Brain microvascular endothelial cell (primary cell): ENCODE results near the gene SLC9A6.
A peak's percentile ranks its signal among the peaks of the same experiment; 100 is the strongest.

Source experiments
- DNase-seq: peaks from one replicate; pipeline ENCODE4 v3.0.0-alpha.2; 2020
- H3K27ac ChIP-seq: fragments of 250-450 bp; sonication (Bioruptor Pico); 2 replicates; pipeline ENCODE4 v1.5.1; 2020; ENCODE audit warnings: mild to moderate bottlenecking, moderate library complexity
- H3K27me3 ChIP-seq: fragments of 250-450 bp; sonication (Bioruptor Pico); replicated peaks from 2 replicates; pipeline ENCODE4 v1.5.1; 2020; ENCODE audit warnings: mild to moderate bottlenecking
- H3K36me3 ChIP-seq: fragments of 250-450 bp; sonication (Bioruptor Pico); replicated peaks from 2 replicates; pipeline ENCODE4 v1.5.1; 2020; ENCODE audit warnings: mild to moderate bottlenecking
- H3K4me3 ChIP-seq: 2 replicates; pipeline ENCODE4 v1.5.1; 2011; ENCODE audit warnings: low read depth, mild to moderate bottlenecking, control low read depth, low read length, moderate library complexity
- in situ Hi-C: cut with HindIII; loops from 2 replicates; pipeline ENCODE4 v1.10.0; 2017; ENCODE audit warnings: low sequenced_read_pairs, low pct_ligation_motif_present
- TF ChIP-seq, protein P1 (sequence below): IDR thresholded peaks from 2 replicates; pipeline ENCODE4 v1.5.1; 2011; ENCODE audit warnings: low read depth, mild to moderate bottlenecking, moderate library complexity, low read length, control low read depth, inconsistent platforms; ENCODE audit errors: missing control alignments

The SLC9A6 gene

GRCh38 chrX:135974279-135974856 lies 10.9 kb upstream of the SLC9A6 start:
- in situ Hi-C loops = no loop called here
- no peak for DNase-seq
- TF ChIP-seq, protein P1, sequence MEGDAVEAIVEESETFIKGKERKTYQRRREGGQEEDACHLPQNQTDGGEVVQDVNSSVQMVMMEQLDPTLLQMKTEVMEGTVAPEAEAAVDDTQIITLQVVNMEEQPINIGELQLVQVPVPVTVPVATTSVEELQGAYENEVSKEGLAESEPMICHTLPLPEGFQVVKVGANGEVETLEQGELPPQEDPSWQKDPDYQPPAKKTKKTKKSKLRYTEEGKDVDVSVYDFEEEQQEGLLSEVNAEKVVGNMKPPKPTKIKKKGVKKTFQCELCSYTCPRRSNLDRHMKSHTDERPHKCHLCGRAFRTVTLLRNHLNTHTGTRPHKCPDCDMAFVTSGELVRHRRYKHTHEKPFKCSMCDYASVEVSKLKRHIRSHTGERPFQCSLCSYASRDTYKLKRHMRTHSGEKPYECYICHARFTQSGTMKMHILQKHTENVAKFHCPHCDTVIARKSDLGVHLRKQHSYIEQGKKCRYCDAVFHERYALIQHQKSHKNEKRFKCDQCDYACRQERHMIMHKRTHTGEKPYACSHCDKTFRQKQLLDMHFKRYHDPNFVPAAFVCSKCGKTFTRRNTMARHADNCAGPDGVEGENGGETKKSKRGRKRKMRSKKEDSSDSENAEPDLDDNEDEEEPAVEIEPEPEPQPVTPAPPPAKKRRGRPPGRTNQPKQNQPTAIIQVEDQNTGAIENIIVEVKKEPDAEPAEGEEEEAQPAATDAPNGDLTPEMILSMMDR = no peak
- no peaks in the 10 kb centered on the region for H3K36me3 ChIP-seq
- H3K4me3 ChIP-seq = peak overlapping the region; percentile 23
- no peak overlapping the region for H3K27ac ChIP-seq
- no peaks in the 10 kb centered on the region for H3K27me3 ChIP-seq

DNA sequence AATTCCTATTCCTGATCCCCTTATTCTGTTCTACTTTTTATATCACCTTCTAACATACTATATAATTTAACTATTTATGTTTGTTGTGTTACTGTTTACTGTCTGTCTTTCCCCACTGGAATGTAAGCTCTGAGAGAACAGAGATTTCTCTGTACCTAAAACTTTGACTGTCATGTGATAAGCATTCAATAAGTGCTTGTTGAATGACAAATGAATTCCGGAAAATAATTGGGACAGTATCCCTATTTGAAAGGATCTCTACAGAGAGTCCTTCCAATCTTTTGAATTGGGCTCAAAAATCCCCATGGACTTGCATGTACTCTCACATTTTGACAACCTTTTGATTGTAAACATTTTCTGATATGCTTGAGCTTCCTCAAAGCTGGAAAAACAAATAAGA lies 9.8 kb upstream of the SLC9A6 start:
- Histone ChIP-seq H3K36me3 (no peaks in the 10 kb centered on the region), H3K27ac (no peak overlapping the region), H3K27me3 (no peaks in the 10 kb centered on the region), H3K4me3 (no peak overlapping the region)
- in situ Hi-C loops = no loop called here
- no peak for DNase-seq
- TF ChIP-seq, protein P1 = no peak

DNA sequence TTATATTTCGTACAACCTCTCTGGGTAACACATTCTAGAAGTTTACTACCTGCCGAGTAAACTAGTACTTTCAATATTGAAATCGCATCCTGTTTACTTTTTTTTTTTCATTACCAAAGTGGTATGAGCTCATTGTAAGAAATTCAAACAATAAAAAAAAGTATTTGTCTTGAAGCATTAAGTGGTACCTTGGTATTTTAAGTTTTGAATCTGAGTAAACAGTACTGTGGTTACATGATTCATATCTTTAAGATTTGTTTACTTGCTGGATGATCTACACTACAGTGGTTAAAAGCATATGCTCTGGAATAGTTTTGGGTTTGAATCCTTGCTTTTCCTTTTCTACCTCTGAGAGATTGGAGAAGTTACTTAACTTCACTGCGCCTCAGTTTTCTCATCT lies 7.6 kb upstream of the SLC9A6 start:
- H3K27ac ChIP-seq = no peak overlapping the region
- DNase-seq = no peak
- TF ChIP-seq, protein P1 = no peak
- no peaks in the 10 kb centered on the region for H3K36me3 ChIP-seq
- in situ Hi-C loops = no loop called here
- no peaks in the 10 kb centered on the region for H3K27me3 ChIP-seq
- no peak overlapping the region for H3K4me3 ChIP-seq

DNA sequence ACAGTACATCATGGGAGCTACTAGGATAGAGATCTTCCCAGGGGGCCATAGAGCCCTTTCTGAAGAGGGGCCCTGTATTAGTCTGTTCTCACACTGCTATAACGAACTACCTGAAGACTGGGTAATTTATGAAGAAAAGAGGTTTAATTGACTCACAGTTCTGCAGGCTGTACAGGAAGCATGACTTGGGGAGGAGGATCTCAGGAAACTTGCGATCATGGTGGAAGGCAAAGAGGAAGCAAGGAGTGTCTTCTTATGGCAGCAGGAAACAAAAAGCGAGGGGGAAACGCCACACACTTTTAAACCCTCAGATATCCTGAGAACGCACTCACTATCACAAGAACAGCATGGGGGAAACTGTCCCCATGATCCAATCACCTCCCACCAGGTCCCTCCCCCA lies 4.2 kb upstream of the SLC9A6 start:
- H3K27ac ChIP-seq = no peak overlapping the region
- TF ChIP-seq, protein P1 = no peak
- no peak for DNase-seq
- H3K27me3 ChIP-seq = no peaks in the 10 kb centered on the region
- no peaks in the 10 kb centered on the region for H3K36me3 ChIP-seq
- in situ Hi-C loops = no loop called here
- H3K4me3 ChIP-seq = no peak overlapping the region

DNA sequence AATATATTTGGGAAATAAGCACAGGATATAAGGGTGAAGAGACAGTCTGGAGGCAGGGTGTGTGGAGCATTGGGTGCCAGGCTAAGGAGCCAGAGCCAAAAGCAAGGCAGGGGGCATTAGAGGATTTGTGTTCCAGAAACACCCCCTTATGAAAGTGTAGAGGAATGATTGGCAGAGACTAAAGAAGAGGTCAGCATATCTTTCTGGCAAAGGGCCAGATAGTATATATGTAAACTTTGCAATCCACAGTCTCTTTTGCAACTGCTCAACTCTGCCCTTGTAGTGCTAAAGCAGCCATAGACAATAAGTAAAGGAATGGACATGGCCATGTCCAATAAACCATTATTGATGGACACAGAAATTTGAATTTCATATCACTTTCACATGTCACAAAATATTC lies 3.6 kb upstream of the SLC9A6 start:
- no peaks in the 10 kb centered on the region for H3K36me3 ChIP-seq
- H3K27ac ChIP-seq = no peak overlapping the region
- DNase-seq = no peak
- in situ Hi-C loops = no loop called here
- TF ChIP-seq, protein P1 = no peak
- H3K27me3 ChIP-seq = no peaks in the 10 kb centered on the region
- H3K4me3 ChIP-seq = no peak overlapping the region

- no peak overlapping the region for H3K4me3 ChIP-seq
- no peaks in the 10 kb centered on the region for H3K36me3 ChIP-seq
- no peaks in the 10 kb centered on the region for H3K27me3 ChIP-seq
- no peak for DNase-seq
- TF ChIP-seq, protein P1 = no peak
- H3K27ac ChIP-seq = no peak overlapping the region
- in situ Hi-C loops = no loop called here
Observed at GRCh38 chrX:135982860-135983259, 2.4 kb upstream of the SLC9A6 start.
